ACC112 (cell line): Measurements from ENCODE around the gene RBSN.

Experiments
- H2AFZ ChIP-seq: fragments of 200-600 bp; sonication (generic); one replicate; pipeline ENCODE4 v1.6.0; 2017; ENCODE audit warnings: antibody characterized with exemption, low read length; ENCODE audit not compliant: unreplicated experiment
- H3K27ac ChIP-seq: fragments of 200-600 bp; sonication (generic); 2 replicates; pipeline ENCODE4 v1.5.1; 2014; ENCODE audit warnings: low read depth, mild to moderate bottlenecking, antibody characterized with exemption, low read length, moderate library complexity
- H3K27me3 ChIP-seq: fragments of 200-600 bp; sonication (generic); 2 replicates; pipeline ENCODE4 v1.6.1; 2014; ENCODE audit warnings: mild to moderate bottlenecking, antibody characterized with exemption, low read length, moderate library complexity, mixed read lengths; ENCODE audit not compliant: insufficient read depth
- H3K36me3 ChIP-seq: fragments of 200-600 bp; sonication (generic); 2 replicates; pipeline ENCODE4 v1.6.1; 2016; ENCODE audit warnings: mild to moderate bottlenecking, antibody characterized with exemption, low read length, moderate library complexity, mixed read lengths; ENCODE audit not compliant: insufficient read depth
- H3K4me1 ChIP-seq: fragments of 200-600 bp; sonication (generic); one replicate; pipeline ENCODE4 v1.6.1; 2016; ENCODE audit warnings: low read length, mixed read lengths; ENCODE audit not compliant: insufficient read depth, unreplicated experiment, control insufficient read depth
- H3K4me3 ChIP-seq: fragments of 200-600 bp; sonication (generic); 2 replicates; pipeline ENCODE4 v1.5.1; 2014; ENCODE audit warnings: mild to moderate bottlenecking, low read depth, low read length
- H3K79me2 ChIP-seq: fragments of 200-600 bp; sonication (generic); one replicate; pipeline ENCODE4 v1.6.0; 2016; ENCODE audit warnings: low read length; ENCODE audit not compliant: control insufficient read depth, unreplicated experiment, insufficient read depth

Gene RBSN

DNA sequence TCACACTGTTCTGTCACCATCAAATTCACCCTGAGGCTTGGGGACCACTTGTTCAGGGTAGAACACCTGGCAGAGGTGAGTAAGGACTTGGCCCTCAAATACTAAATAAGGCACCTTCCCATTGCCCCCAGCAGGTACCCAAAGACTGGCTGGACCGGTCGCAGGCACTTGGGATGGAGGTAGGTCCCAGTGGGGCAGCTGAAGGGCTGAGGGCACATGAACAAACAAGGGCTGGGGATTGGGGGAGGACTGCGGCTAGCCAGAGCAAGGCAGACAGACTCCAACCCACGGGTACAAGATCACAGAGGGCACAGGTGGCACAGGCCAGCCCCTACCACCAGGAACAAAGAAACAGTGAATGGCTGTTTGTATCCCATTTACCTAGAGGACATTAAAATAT is 35.7 kb downstream of the RBSN start:
- no peaks in the 10 kb centered on the region for H3K27me3 ChIP-seq
- H3K4me1 ChIP-seq = peaks cover 11% of the 10 kb centered on the region
- H3K4me3 ChIP-seq = peak overlapping the region; percentile 97
- H2AFZ ChIP-seq = no peak overlapping the region
- H3K79me2 ChIP-seq = peaks cover 33% of the 10 kb centered on the region
- no peaks in the 10 kb centered on the region for H3K36me3 ChIP-seq
- no peak overlapping the region for H3K27ac ChIP-seq

DNA sequence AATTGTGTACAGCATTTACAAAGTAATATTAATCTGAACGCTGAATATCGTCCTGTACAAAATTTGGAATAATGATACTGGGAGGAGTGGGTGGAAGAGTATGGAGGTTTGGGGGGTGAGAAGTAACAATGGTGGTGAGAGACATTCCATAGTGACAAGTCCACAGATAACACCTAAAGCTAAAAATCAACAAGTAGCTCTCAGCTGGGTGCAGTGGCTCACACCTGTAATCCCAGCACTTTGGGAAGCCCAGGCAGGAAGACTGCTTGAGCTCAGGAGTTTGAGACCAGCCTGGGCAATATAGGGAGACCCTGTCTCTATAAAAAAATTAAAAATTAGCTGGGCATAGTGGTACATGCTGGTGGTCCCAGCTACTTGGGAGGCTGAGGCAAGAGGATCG is 38.9 kb downstream of the RBSN start:
- H3K4me1 ChIP-seq = peaks cover 13% of the 10 kb centered on the region
- no peaks in the 10 kb centered on the region for H3K27me3 ChIP-seq
- peaks cover 4% of the 10 kb centered on the region; the same call in 1 of the 2 replicates for H3K36me3 ChIP-seq
- H2AFZ ChIP-seq = no peak overlapping the region
- H3K79me2 ChIP-seq = peaks cover 51% of the 10 kb centered on the region
- H3K4me3 ChIP-seq = no peak overlapping the region
- no peak overlapping the region for H3K27ac ChIP-seq

DNA sequence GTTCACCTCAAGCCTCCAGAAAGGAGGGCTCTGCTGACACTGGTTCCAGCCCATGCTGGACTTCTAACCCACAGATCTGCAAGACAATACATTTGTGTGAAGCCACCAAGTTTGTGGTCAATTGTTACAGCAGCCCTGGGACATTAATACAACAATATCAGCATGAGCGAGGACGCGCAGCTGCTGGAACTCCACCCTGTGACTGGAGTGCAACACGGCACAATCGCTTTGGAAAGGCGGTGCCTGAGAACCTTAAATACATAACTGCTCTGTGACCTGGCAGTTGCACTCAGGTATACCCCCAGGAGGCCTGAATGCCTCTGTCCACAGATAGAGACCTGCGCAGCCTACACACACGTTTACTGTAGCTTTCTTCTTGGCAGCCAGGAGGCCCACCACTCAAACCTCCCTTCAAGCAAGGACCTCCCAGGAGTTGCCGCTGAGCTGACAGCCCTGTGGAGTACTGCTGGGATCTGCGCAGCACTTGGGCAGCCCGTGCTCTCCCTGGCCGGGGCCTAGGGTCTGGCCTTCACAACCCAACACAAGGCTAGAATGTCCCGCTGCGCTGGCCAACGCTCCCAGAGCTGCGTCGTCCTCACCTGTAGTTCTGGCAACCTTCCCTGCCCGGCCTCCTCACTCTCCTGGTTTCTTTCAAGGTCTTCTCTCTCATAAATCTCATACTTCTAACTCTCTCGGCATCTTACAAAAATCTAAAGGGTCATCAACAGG is 42.1 kb downstream of the RBSN start:
- H3K27ac ChIP-seq = no peak overlapping the region
- peaks cover 5% of the 10 kb centered on the region for H3K4me1 ChIP-seq
- no peak overlapping the region for H2AFZ ChIP-seq
- H3K27me3 ChIP-seq = no peaks in the 10 kb centered on the region
- H3K36me3 ChIP-seq = peaks cover 8% of the 10 kb centered on the region; the same call in 1 of the 2 replicates
- H3K4me3 ChIP-seq = no peak overlapping the region
- peaks cover 31% of the 10 kb centered on the region for H3K79me2 ChIP-seq

DNA sequence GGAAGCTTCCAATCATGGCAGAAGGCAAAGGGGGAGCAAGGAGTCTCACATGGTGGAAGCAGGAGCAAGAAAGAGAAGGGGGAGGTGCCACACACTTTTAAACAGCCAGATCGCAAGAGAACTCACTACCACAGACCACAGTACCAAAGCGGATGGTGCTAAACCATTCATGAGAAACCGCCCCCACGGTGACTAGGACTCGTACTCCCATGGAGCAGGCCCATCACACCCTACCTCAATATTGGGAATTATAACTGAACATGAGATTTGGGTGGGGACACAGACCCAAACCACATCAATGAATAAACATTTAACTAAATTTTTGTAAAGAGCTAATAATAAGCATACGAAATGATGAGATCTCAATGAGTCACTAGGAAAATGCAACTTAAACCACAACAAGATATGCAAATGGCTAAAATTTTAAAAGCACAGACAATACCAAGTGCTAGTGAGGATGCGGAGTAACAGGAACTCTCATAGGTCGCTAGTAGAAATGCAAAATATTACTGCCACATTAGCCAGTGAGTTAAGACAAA is 43.9 kb downstream of the RBSN start:
- H2AFZ ChIP-seq = no peak overlapping the region
- peaks cover 34% of the 10 kb centered on the region for H3K79me2 ChIP-seq
- H3K36me3 ChIP-seq = peaks cover 10% of the 10 kb centered on the region; the same call in 1 of the 2 replicates
- no peak overlapping the region for H3K27ac ChIP-seq
- H3K27me3 ChIP-seq = no peaks in the 10 kb centered on the region
- no peak overlapping the region for H3K4me3 ChIP-seq
- peaks cover 5% of the 10 kb centered on the region for H3K4me1 ChIP-seq

DNA sequence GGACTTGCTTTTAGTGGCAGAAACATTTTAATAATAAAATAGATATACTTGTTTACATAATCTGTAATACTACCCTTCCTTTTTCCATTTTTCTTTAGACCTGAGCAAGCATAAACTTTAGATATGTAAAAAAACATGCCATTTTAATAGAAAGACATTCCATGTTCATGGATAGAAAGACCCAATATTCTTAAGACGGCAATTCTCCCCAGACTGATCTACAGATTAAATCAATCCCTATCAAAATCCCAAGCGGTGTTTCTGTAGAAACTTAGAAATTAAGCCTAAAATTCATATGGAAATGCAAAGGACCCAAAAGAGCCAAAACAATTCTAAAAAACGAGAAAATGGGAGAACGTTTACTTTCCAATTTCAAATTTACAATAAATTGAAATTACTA is 45.4 kb downstream of the RBSN start:
- peaks cover 5% of the 10 kb centered on the region for H3K4me1 ChIP-seq
- H3K27me3 ChIP-seq = no peaks in the 10 kb centered on the region
- H2AFZ ChIP-seq = no peak overlapping the region
- H3K4me3 ChIP-seq = no peak overlapping the region
- peaks cover 26% of the 10 kb centered on the region for H3K79me2 ChIP-seq
- no peak overlapping the region for H3K27ac ChIP-seq
- peaks cover 20% of the 10 kb centered on the region for H3K36me3 ChIP-seq

DNA sequence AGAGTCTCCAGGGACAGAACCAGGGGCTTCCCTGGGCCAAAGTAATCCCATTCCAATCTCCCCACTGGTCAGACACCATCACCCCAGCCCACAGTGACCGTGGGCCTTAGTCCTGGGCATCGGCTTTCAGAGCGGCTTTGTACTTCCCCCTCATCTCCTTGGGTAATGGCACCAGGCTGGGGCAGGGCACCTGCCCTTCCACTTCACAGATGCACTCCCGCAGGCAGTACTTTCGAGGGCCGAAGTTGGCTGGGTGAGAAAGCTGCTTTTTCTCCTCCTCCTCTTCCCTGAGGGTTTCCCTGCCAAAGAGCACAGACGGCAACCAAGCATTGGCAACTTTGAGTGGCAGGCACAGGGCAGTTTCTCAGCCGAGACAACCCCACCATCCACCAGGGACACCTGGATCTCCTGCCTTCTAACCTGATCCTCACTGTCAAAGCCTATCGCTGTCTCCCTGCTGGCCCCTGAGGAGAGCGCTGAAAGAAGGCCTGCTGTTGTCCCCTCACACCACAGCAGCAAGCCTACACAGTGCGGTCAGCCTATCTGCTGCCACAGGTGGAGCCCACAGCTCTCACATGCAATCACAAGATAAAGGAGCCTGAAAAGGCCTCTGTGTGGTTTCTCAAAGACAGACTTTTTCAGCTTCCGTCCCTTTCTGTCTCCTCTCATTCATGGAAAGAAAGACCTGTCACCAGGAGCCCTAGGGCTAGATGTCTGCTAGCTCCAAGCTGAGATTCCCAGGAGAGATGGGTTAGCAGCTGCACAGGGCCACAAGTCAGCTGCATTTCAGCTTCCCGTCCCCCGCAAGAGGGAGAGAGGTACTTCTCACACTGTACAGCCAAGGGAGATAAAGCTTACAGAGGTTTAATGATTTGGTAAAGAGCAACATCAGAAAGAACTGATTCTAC is 46.4 kb downstream of the RBSN start:
- Histone ChIP-seq H3K4me3 (no peak overlapping the region), H2AFZ (no peak overlapping the region), H3K36me3 (peaks cover 20% of the 10 kb centered on the region), H3K27me3 (no peaks in the 10 kb centered on the region), H3K4me1 (peaks cover 5% of the 10 kb centered on the region), H3K79me2 (peaks cover 24% of the 10 kb centered on the region), H3K27ac (no peak overlapping the region)

DNA sequence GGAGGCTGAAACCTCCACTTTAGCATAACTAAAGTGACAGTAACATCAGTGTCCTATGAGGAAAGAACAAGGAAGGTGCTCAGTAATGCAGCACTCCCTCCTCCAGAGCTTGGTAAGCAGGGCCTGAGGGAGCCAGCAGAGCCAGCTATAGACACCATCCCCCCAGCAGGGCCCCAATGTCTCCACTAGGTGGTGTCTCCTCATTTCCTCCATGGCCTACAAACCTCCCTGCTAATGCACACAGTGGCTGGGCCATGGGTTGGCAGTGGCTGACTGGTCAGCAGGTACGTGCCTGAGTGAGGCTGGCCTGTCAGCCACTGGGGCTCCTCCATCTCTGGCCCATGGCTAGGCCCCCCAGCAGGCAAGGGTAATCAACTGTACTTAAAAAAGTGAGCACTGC is 47.4 kb downstream of the RBSN start:
- no peak overlapping the region for H3K27ac ChIP-seq

DNA sequence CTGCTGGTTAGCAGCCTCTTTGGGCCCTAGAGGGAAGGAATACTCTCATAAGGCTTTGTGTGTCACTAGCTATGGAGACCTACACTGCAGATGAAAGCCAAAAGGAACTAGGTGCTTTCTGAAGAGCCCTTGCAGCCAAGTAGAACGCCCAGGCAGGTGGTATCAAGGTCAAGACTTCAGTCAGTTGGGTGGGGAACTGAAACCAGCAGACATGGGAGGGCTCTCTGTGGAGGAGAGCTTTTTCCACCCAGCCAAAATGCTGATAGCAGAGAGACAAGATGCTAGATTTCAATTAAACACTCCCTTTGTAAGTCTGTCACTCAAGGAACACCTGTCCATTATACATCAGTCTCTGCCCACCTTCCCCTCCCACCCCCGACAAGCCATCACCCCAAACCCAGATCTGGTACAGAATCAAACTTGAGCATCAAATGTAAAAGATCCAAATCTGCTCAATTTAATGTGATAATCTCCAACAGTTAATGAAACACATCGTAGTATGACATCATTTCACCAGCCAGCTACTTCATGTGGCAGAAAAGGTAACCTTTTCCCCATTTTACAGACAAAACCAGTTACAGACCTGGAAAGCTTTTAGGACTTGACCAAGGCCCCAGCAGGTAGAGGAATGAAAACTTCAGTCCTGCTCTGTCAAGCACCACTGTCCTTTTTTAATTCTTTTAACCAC is 48.4 kb downstream of the RBSN start:
- Histone ChIP-seq H3K36me3 (peaks cover 35% of the 10 kb centered on the region), H3K4me1 (peaks cover 5% of the 10 kb centered on the region), H3K27ac (no peak overlapping the region), H3K27me3 (no peaks in the 10 kb centered on the region), H2AFZ (no peak overlapping the region), H3K4me3 (no peak overlapping the region), H3K79me2 (peaks cover 10% of the 10 kb centered on the region)

More for the DNA sequence above, 47.4 kb downstream of the RBSN start:
- Histone ChIP-seq H3K4me1 (peaks cover 5% of the 10 kb centered on the region), H3K36me3 (peaks cover 26% of the 10 kb centered on the region), H3K27me3 (no peaks in the 10 kb centered on the region), H3K79me2 (peaks cover 15% of the 10 kb centered on the region), H3K4me3 (no peak overlapping the region), H2AFZ (no peak overlapping the region)

DNA sequence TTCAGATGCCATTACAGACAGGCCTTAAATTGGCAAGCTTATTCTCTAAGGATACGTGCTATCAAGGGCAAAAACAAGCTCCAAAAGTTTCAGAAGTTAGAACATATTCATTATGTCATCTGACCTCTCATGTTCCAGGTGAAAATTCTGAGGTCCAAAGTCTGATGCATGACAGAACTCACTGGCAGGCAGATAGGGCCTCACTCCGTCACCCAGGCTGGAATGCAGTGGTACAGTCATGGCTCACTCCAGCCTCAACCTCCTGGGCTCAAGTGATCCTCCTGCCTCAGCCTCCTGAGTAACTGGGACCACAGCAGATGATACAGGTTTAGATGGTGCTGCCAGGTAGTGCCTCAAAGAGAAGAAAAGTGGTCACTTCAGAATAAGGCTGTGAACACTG is 49.4 kb downstream of the RBSN start:
- H3K79me2 ChIP-seq = peaks cover 2% of the 10 kb centered on the region
- no peak overlapping the region for H2AFZ ChIP-seq
- no peak overlapping the region for H3K4me3 ChIP-seq
- no peaks in the 10 kb centered on the region for H3K27me3 ChIP-seq
- H3K27ac ChIP-seq = no peak overlapping the region
- peaks cover 39% of the 10 kb centered on the region for H3K36me3 ChIP-seq
- no peaks in the 10 kb centered on the region for H3K4me1 ChIP-seq

DNA sequence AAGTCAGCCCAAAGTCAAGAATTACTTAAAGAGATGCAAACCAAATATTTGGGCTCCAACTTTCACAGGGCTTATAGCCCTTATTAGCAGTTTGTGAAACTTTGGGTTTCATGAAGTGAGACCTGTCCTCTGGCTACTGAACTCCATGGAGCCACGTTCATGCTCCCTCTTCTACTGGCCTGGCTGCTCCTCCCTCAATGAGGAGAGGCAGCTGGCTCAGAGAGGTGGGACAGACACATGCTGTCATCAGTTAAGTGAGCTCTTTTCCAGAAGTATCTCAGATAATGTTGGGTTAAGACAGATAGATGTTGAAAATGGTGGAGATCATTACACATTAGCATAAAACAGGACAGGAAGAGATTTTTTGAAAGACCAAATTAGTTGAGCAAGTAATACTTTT is 53.3 kb downstream of the RBSN start:
- H3K36me3 ChIP-seq = peaks cover 48% of the 10 kb centered on the region
- H3K4me3 ChIP-seq = no peak overlapping the region
- H3K79me2 ChIP-seq = no peaks in the 10 kb centered on the region
- H3K27ac ChIP-seq = no peak overlapping the region
- peaks cover 8% of the 10 kb centered on the region for H3K4me1 ChIP-seq
- no peaks in the 10 kb centered on the region for H3K27me3 ChIP-seq
- H2AFZ ChIP-seq = no peak overlapping the region
